ENCODE measurements around the gene CMTM5.

CMTM5 gene

DNA sequence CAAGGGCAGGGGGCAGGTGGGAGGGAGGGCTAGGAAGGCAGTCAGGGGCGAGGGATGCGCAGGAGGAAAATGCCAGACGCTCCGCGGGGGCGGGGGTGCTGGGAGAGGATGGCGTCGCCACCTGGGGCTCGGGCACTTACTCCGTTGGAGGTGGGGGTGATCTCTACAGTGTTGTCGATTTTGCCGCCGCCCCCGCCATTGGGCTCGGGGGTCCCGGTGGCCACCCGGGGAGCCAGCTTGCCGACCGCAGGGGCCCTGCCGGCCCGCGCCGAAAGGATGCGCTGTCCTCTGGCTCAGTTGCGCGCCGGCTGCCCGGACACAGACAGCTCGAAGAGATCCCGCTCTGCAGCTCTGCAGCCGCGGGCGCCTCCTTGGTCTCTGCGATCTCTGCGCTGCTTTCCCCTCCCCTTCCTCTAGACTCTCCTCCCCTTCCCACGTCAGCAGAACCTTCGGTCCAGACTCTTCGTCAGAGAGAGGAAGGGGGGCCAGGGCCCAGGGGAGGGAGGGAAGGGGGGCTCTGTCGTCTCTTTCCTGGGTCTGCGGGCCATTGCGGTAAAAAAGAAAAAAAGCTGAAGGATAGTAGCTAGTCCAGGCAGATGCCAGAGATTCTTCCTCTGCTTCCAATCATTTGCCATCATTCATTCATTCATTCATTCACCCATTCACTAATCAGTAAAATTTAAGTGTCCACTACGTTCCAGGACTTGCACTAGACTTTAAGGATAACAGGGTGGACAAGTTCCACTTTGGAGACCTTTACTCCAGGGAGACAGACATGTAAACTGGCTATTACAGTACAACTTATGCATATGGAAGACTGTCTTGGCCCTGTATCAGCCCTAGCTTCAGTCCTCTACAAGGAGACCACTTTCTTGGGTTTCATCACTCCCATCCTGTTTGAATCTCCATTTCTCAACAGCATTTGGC is 24.1 kb upstream of the CMTM5 start, which contains the start of gene SLC22A17:
TSS of gene SLC22A17 (minus strand) at position 382 of the 927 bp plus-strand sequence.
- DNase-seq (ENCODE audit: low spot score): peak; percentile 73
- in situ Hi-C loops (cut with MboI; ENCODE audit: low pct_unique_long_range_greater_than_20kb, low sequenced_read_pairs, unreplicated experiment): no loop called here
- TF ChIP-seq, protein P1, sequence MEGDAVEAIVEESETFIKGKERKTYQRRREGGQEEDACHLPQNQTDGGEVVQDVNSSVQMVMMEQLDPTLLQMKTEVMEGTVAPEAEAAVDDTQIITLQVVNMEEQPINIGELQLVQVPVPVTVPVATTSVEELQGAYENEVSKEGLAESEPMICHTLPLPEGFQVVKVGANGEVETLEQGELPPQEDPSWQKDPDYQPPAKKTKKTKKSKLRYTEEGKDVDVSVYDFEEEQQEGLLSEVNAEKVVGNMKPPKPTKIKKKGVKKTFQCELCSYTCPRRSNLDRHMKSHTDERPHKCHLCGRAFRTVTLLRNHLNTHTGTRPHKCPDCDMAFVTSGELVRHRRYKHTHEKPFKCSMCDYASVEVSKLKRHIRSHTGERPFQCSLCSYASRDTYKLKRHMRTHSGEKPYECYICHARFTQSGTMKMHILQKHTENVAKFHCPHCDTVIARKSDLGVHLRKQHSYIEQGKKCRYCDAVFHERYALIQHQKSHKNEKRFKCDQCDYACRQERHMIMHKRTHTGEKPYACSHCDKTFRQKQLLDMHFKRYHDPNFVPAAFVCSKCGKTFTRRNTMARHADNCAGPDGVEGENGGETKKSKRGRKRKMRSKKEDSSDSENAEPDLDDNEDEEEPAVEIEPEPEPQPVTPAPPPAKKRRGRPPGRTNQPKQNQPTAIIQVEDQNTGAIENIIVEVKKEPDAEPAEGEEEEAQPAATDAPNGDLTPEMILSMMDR (IDR thresholded peaks at IDR 0.05; ENCODE audit: extremely low read depth, insufficient read depth, missing control alignments): no peak

DNA sequence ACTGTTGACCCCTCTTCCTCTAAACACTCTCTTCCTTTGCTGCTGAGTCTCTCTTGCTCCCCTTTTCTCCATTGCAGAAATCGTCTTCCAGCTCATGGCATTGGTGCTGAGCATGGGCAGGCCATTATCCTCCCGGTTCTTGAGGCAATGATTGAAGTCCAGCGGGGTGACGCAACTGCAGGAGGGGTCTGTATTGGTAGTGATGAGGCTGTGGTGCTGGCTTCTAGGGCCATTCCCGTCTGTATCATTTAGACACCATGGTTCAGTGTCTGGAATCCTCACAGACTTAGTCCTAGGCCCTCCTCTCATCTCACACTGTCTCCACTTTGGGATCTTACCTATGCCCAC is 23.4 kb upstream of the CMTM5 start:
- TF ChIP-seq, protein P1 (IDR thresholded peaks at IDR 0.05; ENCODE audit: extremely low read depth, insufficient read depth, missing control alignments): no peak
- in situ Hi-C loops (cut with MboI; ENCODE audit: low pct_unique_long_range_greater_than_20kb, low sequenced_read_pairs, unreplicated experiment): no loop called here
- no peak for DNase-seq (ENCODE audit: low spot score)

DNA sequence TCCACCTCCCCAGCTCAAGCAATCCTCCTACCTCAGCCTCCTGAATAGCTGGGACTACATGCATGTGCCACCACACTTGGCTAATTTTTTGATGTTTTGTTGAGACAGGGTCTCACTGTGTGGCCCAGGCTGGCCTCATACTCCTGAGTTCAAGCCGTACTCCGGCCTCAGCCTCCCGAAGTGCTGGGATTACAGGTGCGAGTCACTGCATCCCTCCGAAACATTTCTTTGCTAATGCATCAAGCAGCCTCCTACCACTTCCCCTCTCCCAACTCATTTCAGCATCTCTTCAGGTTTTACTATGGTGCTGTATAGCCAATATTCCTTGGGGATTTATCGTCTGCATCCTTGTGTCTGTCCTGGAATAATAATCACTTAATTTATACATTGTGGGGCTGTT is 21.9 kb upstream of the CMTM5 start:
- TF ChIP-seq, protein P1 (IDR thresholded peaks at IDR 0.05; ENCODE audit: extremely low read depth, insufficient read depth, missing control alignments): no peak
- DNase-seq (ENCODE audit: low spot score): no peak
- in situ Hi-C loops (cut with MboI; ENCODE audit: low pct_unique_long_range_greater_than_20kb, low sequenced_read_pairs, unreplicated experiment): no loop called here

DNA sequence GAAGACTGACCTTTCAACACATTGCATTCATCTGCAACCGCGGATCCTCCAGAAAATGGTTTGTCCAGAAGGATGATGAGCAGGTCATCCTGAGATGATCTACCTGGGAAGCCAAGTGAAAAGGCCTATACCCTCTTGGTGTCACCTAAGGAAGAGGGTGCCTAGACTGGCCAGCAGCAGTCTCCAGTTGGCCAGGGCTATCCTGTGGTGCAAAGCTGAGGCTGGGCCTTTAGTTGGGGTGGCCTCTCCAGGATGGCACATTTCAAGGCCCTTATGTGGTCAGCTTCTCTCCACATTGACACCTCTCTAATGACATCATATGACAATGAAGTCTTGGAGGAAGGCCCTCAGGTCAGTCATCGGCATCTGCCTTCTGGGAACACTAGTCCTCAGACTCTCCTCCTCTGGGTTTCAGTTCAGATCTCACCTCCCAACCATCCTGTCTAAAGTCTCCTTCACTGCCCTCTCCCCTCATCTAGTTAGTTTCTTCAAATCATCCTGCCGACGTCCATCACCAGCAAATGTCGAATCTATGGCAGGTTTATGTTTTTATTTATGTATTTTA is 20.9 kb upstream of the CMTM5 start:
- in situ Hi-C loops (cut with MboI; ENCODE audit: low pct_unique_long_range_greater_than_20kb, low sequenced_read_pairs, unreplicated experiment): no loop called here
- TF ChIP-seq, protein P1 (IDR thresholded peaks at IDR 0.05; ENCODE audit: extremely low read depth, insufficient read depth, missing control alignments): no peak
- no peak for DNase-seq (ENCODE audit: low spot score)

DNA sequence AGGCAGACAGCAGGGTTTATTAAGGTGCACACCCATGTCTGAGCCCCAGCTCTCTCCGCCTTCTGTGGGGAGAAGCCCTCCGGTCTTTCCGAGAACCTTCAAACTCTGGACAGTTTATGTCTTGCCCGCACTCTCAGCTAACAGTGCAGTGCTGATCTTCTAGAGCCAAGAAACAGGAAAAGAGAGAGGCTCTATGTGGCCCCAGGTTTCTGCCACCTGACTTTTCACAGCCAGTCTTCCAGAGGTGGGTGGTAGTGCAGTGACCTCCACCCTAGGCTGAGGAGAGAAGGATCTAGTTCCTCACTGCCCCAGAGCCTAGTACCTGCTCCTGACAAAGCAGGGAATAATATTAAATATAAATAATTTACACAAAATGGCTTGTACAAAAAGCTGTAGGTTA is 20.2 kb upstream of the CMTM5 start:
- no peak for DNase-seq (ENCODE audit: low spot score)
- in situ Hi-C loops (cut with MboI; ENCODE audit: low pct_unique_long_range_greater_than_20kb, low sequenced_read_pairs, unreplicated experiment): no loop called here
- TF ChIP-seq, protein P1 (IDR thresholded peaks at IDR 0.05; ENCODE audit: extremely low read depth, insufficient read depth, missing control alignments): no peak

DNA sequence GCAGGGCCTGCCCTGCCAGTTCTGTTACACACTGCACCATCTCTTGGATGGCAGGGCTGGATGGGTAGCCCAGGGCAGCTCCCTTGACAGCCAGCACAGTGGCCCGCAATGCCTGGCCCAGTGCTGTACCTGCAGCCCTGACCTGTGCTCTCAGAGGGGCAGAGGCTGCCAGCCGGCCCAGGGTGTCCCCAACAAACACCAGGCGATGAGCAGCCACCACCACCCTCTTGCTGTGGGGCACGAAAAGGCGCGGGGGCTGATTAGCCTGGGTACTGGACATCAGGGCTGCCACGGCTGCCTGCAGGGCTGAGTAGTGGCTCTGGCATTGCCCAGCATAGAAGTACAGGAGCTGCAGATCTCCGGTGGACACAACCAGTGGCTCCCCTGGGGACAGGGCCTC is 19.6 kb upstream of the CMTM5 start:
- in situ Hi-C loops (cut with MboI; ENCODE audit: low pct_unique_long_range_greater_than_20kb, low sequenced_read_pairs, unreplicated experiment): no loop called here
- DNase-seq (ENCODE audit: low spot score): no peak
- TF ChIP-seq, protein P1 (IDR thresholded peaks at IDR 0.05; ENCODE audit: extremely low read depth, insufficient read depth, missing control alignments): no peak
